ENCODE results near the gene COX6B2. TPM values are rescaled to one million over a fixed set of nuclear protein-coding genes. Genes with fewer than 3 reads are reported as not detected.
A peak's percentile ranks its signal among the peaks of the same experiment; 100 is the strongest.

The COX6B2 gene
- total RNA-seq, 1 donor from 2014 or later: 0.16 TPM

DNA sequence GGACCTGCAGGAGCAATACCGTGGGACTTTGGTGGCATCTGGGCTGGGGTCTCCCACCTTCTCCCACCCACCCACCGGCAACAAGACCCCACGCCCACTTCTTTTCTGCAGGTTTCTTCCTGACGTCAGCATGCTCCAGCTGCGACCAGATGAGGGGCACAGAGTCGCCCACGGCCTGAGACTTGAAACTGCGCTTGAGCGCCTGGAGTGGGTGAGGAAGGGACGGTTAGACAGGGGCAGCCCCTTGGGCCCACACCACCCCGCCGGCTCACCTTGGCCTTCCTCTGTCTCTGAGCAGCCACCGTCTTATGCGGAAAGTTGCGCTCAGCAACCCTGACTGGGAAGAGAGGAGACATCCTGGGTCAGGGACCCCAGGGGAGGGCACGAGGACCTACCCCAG lies 6.4 kb upstream of the COX6B2 start:
- TF ChIP-seq, protein P1, sequence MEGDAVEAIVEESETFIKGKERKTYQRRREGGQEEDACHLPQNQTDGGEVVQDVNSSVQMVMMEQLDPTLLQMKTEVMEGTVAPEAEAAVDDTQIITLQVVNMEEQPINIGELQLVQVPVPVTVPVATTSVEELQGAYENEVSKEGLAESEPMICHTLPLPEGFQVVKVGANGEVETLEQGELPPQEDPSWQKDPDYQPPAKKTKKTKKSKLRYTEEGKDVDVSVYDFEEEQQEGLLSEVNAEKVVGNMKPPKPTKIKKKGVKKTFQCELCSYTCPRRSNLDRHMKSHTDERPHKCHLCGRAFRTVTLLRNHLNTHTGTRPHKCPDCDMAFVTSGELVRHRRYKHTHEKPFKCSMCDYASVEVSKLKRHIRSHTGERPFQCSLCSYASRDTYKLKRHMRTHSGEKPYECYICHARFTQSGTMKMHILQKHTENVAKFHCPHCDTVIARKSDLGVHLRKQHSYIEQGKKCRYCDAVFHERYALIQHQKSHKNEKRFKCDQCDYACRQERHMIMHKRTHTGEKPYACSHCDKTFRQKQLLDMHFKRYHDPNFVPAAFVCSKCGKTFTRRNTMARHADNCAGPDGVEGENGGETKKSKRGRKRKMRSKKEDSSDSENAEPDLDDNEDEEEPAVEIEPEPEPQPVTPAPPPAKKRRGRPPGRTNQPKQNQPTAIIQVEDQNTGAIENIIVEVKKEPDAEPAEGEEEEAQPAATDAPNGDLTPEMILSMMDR (conservative IDR thresholded peaks at IDR 0.05): no peak
- H3K4me1 Mint-ChIP-seq: peaks cover 5% of the 10 kb centered on the region
- no peaks in the 10 kb centered on the region for H3K36me3 Mint-ChIP-seq (ENCODE audit: low read depth)
- no peak overlapping the region for H3K4me3 Mint-ChIP-seq
- H3K9me3 Mint-ChIP-seq: no peaks in the 10 kb centered on the region
- H3K27me3 Mint-ChIP-seq (ENCODE audit: low read depth): peaks cover 31% of the 10 kb centered on the region
- DNase-seq (ENCODE audit: low read depth, low spot score): no peak
- H3K27ac Mint-ChIP-seq (ENCODE audit: unreplicated experiment): no peak overlapping the region

- TF ChIP-seq, protein P1 (conservative IDR thresholded peaks at IDR 0.05): no peak
- no peak for DNase-seq (ENCODE audit: low read depth, low spot score)
- Mint-ChIP-seq H3K4me1 (peaks cover 5% of the 10 kb centered on the region), H3K36me3 (ENCODE audit: low read depth) (no peaks in the 10 kb centered on the region), H3K9me3 (no peaks in the 10 kb centered on the region), H3K27me3 (ENCODE audit: low read depth) (peaks cover 37% of the 10 kb centered on the region), H3K4me3 (no peak overlapping the region), H3K27ac (ENCODE audit: unreplicated experiment) (no peak overlapping the region)
These were observed 4.7 kb upstream of the COX6B2 start for GRCh38 chr19:55358943-55359908.

DNA sequence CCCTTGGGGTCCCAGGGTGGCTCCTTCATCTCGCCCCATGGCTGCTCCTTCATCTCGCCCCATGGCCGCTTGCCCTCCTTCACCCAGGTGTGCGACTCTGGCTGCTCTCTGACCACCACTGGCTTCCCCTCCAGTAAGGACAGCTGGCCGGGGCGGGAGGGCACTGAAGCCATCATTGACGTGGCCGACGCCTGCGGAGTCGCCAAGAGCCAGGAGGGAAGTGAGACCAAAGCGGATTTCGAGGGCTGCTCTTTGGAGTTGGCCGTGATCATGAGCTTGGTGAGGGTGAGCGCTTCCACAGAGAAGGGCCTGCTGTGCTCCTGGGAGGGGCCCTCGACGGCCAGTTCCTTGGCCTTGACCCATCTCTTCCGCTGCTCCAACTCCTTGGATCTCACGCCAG lies 4.0 kb upstream of the COX6B2 start:
- H3K4me3 Mint-ChIP-seq: no peak overlapping the region
- peaks cover 44% of the 10 kb centered on the region for H3K27me3 Mint-ChIP-seq (ENCODE audit: low read depth)
- no peak for DNase-seq (ENCODE audit: low read depth, low spot score)
- H3K27ac Mint-ChIP-seq (ENCODE audit: unreplicated experiment): no peak overlapping the region
- H3K4me1 Mint-ChIP-seq: no peaks in the 10 kb centered on the region
- TF ChIP-seq, protein P1 (conservative IDR thresholded peaks at IDR 0.05): no peak
- no peaks in the 10 kb centered on the region for H3K36me3 Mint-ChIP-seq (ENCODE audit: low read depth)
- H3K9me3 Mint-ChIP-seq: no peaks in the 10 kb centered on the region

- Mint-ChIP-seq H3K4me3 (no peak overlapping the region), H3K27ac (ENCODE audit: unreplicated experiment) (no peak overlapping the region), H3K4me1 (peaks cover 8% of the 10 kb centered on the region), H3K36me3 (ENCODE audit: low read depth) (no peaks in the 10 kb centered on the region), H3K9me3 (no peaks in the 10 kb centered on the region), H3K27me3 (ENCODE audit: low read depth) (peaks cover 76% of the 10 kb centered on the region)
- TF ChIP-seq, protein P1 (conservative IDR thresholded peaks at IDR 0.05): no peak
- no peak for DNase-seq (ENCODE audit: low read depth, low spot score)
These were observed 798 bp upstream of the COX6B2 start for GRCh38 chr19:55355213-55355821.

DNA sequence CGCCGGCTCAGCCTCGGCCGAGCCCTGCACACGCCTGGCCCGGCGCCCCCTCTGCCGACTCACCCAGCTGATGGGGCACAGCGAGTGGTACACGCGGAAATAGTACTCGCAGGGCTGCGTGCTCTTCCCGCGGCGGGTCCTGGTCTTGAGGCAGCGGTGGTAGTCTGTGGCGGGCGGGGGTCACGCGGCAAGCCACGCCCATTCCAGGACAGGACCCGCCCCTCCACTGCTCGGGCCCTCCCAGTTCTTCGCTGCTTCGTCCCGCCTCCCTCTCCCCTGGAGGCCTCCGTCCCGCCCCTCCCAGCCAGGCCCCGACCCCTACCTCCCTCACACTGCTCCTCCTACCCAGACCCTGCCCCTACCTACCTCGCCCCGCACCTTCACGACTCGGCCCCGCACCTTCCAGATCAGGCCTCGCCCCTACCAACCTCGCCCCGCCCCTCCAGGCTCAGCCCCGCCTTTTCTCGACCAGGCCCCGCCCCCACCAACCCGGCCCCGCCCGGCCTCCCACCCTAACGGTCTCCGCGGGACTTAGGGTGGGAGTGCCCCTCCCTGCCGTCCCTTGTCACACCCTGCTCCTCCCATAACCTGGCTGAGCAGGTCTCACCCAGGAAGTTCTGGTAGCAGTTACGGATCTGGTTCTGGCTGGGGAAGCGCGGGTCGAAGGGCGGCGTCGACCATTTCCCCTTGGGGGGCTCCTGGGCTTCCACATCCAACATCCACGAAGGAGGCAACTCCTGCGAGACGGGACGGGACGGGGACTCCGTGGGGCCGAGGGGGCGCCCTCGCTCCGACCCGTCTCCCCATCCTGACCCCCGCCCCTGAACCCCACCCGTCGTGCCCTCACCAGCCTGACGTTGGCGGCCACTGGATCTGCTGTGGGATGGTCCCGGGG lies 469 bp downstream of the COX6B2 start:
- DNase-seq (ENCODE audit: low read depth, low spot score): no peak
- Mint-ChIP-seq H3K9me3 (no peaks in the 10 kb centered on the region), H3K4me3 (peak overlapping the region; percentile 59), H3K4me1 (peaks cover 8% of the 10 kb centered on the region), H3K27ac (ENCODE audit: unreplicated experiment) (no peak overlapping the region), H3K27me3 (ENCODE audit: low read depth) (peaks cover 78% of the 10 kb centered on the region), H3K36me3 (ENCODE audit: low read depth) (no peaks in the 10 kb centered on the region)
- TF ChIP-seq, protein P1 (conservative IDR thresholded peaks at IDR 0.05): no peak
